Measurements from ENCODE around the gene PPP1R18.
A peak's percentile ranks its signal among the peaks of the same experiment; 100 is the strongest.
"Not testable (repeated sequence)": the region's sequence is repeated elsewhere in the genome, so short reads cannot be mapped to it uniquely, and the experiment has no call there.

PPP1R18 gene

DNA sequence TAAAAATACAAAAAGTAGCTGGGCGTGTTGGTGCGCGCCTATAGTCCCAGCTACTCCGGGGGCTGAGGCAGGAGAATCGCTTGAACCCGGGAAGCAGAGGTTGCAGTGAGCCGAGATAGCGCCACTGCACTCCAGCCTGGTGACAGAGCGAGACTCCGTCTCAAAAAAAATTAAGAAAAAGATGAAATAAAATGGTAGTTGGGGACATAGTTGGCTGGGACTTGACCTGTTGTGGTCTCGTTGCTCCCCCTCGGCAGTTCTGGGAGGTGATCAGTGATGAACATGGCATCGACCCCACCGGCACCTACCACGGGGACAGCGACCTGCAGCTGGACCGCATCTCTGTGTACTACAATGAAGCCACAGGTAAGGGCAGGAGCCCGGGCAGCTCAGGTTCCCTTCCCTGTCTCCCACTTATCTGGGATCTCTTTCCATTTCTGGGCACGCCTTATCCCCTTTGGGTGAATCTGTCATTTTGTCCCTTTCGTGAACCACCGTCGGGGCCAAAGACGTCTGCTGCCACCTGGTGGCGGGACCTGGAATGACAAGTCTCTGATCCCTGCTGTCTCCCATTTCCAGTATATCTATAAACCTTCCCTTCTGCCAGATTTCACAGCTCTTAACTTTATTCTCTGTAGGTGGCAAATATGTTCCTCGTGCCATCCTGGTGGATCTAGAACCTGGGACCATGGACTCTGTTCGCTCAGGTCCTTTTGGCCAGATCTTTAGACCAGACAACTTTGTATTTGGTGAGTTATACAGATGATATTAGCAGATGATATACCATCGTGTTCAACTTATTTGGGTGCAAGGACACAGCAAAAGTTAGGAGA is 36.1 kb upstream of the PPP1R18 start:
- FAIRE-seq (no peak), DNase-seq (ENCODE audit: insufficient read length, low spot score) (no peak)
- TF ChIP-seq POLR2A (IDR thresholded peaks at IDR 0.05; ENCODE audit: low read depth, low read length) = no peak

DNA sequence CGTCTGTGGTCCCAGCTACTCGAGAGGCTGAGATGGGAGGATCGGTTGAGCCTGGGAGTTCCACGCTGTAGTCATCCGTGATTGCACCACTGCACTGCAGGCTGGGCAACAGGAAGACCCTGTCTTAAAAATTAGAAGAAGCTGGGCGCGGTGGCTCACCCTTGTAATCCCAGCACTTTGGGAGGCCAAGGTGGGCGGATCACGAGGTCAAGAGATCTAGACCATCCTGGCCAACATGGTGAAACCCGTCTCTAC is 35.5 kb upstream of the PPP1R18 start:
- not testable (repeated sequence) for DNase-seq (ENCODE audit: insufficient read length, low spot score); FAIRE-seq

DNA sequence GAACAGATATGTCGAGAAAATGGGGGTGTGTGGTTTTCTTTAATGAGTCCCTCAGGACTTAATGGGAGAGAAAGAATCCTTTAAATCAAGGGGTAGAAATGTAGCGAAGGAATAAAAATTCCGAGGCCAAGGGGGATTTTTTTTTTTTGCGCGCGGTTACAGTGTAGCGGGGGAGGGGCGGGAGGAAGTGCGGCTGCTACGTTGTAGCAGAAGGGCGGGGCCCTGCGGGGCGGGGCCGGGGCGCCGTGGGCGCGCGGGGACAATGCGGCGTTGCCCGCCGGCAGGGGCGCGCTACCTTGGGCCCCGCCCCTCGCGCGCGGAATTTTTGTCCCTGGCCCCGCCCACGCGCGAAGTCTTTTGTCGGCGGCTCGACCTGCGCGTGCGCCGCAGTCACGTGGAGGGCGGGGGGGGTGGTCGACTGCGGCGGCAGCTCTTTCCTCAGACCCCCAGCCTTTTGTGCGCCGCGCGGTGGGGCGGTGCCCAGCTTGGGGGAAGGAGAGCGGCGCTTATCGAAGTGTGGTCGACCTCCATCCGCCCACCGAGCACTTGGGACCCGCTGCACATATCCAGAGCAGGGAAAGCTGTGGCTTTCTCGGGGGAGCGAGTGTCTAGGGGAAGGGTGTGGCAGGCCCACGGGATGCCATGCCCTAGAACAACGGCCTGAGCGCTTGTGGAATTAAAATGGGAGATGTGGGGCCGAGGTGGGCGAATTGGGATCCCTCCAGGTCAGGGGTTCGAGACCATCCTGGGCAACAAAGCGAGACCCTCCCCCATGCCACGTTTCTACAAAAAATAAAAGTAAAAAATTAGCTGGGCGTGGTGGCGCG is 35.0 kb upstream of the PPP1R18 start:
- TF ChIP-seq POLR2A (IDR thresholded peaks at IDR 0.05; ENCODE audit: low read depth, low read length) = peak; percentile 41; the same call in 1 of the 2 replicates
- no peak for DNase-seq (ENCODE audit: insufficient read length, low spot score)
- FAIRE-seq = no peak

DNA sequence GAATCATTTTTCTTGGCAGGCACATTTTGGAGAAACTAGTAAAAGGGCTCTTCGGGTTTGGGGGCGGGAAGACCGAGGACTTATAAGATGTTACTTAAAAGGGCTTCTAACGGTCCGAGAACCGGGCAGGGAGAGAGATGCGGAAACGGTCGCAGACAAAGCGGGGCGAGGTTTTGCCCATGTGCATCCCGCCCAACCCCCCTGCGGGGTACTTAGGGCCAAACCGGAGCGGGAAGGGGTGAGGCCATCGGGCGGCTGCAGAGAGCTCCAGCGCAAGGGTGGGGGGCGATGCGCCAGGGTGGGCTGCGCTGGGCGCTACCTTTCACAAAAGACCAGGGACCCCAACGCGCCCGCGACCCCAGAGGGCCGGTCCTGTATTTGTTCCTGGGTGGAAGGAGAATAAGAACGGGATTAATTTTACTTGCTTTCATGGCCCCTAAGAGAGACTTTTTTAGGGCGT is 34.3 kb upstream of the PPP1R18 start:
- FAIRE-seq (no peak), DNase-seq (ENCODE audit: insufficient read length, low spot score) (no peak)
- TF ChIP-seq POLR2A (IDR thresholded peaks at IDR 0.05; ENCODE audit: low read depth, low read length) = peak; percentile 39; the same call in 1 of the 2 replicates

DNA sequence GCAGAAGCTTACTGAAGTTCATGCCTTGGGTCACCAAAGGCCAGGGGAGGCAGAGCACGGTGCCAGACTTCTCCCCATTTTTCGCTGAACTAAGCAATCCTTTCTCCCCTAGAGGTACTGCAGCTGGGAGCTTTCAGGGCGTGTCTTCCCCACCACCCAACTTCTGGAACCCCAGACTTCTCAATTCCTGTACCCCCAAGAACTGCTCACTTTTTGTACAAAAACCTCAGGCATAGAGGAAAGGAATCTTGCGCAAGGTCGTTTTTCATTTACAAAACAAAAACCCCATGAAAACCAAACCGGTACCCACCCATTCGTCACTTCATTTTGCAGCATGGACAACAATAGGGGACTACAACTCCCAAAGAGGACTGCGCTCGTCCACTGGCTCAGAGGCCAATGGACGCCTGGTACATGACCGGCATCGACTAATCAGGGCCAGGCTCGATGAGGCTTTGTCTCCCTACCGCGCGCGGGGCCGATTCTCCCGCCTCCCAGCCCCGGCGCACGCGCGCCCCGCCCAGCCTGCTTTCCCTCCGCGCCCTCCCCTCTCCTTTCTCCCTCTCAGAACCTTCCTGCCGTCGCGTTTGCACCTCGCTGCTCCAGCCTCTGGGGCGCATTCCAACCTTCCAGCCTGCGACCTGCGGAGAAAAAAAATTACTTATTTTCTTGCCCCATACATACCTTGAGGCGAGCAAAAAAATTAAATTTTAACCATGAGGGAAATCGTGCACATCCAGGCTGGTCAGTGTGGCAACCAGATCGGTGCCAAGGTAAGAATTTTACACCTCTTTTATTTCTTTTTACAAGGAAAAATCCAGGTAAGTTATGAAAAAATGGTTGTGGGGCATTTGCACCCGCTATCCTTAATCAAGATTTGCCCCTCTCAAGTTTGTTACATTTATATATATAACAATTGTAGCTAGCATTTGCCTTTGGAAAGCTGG is 33.6 kb upstream of the PPP1R18 start, which contains the start of gene TUBB:
Gene TUBB (plus strand): TSS at position 562 of the 947 bp plus-strand sequence. CDS start 155 bp downstream, at position 717.
- DNase-seq (ENCODE audit: insufficient read length, low spot score) (peak; percentile 89), FAIRE-seq (no peak)
- peak; percentile 83 for TF ChIP-seq POLR2A (IDR thresholded peaks at IDR 0.05; ENCODE audit: low read depth, low read length)

DNA sequence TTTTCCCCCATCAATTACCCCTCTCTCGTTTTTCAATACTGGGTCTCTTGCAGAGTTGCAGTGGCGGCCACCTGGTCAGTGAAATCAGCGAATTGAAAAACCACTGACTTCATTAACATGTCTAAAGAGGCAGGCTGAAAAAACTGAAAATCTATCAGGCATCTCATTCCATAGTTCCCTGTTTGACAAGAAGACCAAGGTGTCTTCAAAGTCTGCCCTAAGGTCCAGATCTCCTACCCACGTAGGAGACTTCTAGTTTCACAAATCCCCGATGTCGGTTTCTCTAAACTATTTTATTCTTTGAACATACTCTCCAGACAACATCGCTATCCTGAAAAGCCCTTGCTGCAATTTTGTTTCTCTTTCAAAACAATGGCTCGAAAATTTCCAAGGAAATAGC is 32.9 kb upstream of the PPP1R18 start:
- no peak for TF ChIP-seq POLR2A (IDR thresholded peaks at IDR 0.05; ENCODE audit: low read depth, low read length)
- no peak for DNase-seq (ENCODE audit: insufficient read length, low spot score)
- FAIRE-seq = no peak

DNA sequence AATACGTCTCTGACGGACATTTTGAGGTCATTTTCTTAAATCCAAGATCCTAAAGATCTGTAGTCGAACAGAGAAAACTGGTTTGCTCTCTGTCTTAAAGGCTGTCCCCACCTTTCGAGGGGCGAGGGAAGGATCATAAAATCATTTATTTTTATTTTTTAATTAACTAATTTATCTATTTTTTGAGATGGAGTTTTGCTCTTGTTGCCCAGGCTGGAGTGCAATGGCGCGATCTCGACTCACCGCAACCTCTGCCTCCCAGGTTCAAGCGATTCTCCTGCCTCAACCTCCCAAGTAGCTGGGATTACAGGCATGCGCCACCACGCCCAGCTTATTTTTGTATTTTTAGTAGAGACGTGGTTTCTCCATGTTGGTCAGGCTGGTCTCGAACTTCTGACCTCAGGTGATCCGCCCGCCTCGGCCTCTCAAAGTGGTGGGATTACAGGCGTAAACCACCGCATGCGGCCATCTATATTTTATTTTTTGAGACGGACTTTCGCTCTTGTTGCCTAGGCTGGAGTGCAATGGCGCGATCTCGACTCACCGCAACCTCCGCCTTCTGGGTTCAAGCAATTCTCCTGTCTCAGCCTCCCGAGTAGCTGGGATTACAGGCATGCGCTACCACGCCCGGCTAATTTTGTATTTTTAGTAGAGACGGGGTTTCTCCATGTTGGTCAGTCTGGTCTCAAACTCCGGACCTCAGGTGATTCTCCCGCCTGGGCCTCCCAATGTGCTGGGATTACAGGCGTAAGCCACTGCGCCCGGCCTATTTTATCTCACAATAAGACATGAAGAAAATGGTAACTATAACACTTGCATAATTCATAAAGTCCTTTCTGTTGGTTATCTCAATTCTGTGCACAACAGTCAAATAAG is 31.6 kb upstream of the PPP1R18 start:
- not testable (repeated sequence) for FAIRE-seq; DNase-seq (ENCODE audit: insufficient read length, low spot score)

DNA sequence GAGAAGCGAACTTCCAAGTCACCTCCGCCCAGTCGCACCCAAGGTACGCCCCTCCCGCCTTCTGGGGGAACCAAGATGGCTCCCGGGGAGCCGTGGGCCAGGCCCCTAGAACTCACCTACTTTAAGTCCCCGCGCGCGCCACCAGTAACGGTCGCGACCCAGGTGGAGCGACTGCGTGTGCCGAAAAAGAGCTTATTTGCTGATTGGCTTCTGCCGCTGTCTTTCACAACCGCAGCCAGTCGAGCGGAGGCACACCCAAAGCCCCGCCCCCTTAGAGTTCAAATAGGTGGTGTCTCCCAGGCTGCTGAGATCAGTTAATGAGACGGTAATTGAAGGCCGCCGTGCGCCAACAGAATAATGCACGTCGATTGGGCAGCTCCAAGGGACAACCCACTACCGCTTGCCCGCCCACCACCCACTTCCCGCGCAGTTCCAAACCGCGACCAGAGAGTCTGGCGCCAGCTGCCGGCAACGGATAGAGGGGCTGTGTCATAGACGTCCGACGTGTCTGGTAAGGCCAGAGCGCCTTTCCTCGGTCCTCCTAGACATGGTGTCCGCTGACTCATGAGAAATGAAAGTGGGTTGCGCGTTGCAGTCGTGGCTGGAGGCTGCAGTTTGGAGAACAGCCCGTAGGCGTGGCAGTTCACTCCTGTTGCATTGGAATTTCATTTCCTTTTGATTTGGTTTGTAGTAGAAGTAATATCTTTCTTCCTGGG is 30.8 kb upstream of the PPP1R18 start, which contains the start of gene MDC1:
Gene MDC1 (minus strand): TSS at position 153 of the 716 bp plus-strand sequence. CDS start 2,106 bp downstream, outside the sequence.
- DNase-seq (ENCODE audit: insufficient read length, low spot score) (peak; percentile 96), FAIRE-seq (peak; percentile 80)
- peak; percentile 32; the same call in 1 of the 2 replicates for TF ChIP-seq POLR2A (IDR thresholded peaks at IDR 0.05; ENCODE audit: low read depth, low read length)

DNA sequence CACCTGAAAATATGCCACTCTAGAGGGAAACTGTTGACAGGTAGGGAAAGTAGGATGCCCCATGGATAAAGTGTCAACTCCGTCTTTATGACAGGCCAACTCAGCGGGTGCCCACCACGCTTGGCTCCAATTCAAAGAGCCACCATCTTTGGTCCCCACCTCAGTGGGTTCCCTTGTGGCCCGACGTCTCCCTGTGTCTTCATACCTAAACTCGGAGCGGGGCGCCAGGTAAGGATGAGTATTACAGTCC is 30.4 kb upstream of the PPP1R18 start:
- FAIRE-seq (no peak), DNase-seq (ENCODE audit: insufficient read length, low spot score) (no peak)
- no peak for TF ChIP-seq POLR2A (IDR thresholded peaks at IDR 0.05; ENCODE audit: low read depth, low read length)

DNA sequence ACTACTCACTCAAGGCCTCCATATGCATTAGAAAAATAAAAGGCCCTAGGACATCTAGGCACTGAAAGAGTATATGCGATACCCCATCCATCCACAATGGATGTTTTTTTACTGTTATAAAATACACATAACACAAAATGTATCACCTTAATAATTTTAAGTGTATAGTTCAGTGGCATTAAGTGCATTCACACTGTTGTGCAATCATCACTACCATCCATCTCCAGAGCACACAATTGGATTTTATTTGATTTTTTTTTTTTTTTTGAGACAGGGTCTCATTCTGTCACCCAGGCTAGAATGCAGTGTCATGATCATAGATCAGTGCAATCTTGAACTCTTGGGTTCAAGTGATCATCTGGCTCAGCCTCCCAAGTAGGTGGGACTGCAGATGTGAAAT is 27.8 kb upstream of the PPP1R18 start:
- no peak for DNase-seq (ENCODE audit: insufficient read length, low spot score)
- FAIRE-seq = no peak
- TF ChIP-seq POLR2A (IDR thresholded peaks at IDR 0.05; ENCODE audit: low read depth, low read length) = no peak

DNA sequence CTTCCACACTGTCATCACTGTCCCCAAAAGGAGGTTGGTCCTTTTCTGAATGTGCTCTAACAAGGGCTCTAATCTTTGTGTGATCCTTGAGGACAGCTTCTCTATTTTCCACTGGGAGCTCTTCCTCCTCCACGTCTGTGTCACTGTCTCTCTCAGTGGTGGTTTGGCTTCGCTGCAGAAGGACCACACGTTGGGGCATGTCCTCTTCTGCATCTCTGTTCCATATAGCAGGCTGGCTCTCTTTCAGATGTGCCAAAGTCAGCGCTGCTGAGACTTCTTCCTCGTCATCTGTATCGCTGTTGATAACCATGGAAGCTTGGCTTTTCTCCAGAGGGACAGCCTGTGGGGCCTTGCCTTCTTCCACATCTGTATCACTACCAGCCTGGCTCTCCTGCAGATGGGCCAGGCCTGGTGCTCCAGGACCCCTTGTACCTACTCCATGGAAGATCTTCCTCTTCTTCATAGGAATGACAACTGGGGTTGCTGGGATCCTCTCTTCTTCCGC is 26.0 kb upstream of the PPP1R18 start:
- TF ChIP-seq POLR2A (IDR thresholded peaks at IDR 0.05; ENCODE audit: low read depth, low read length) = no peak
- DNase-seq (ENCODE audit: insufficient read length, low spot score) (no peak), FAIRE-seq (no peak)

DNA sequence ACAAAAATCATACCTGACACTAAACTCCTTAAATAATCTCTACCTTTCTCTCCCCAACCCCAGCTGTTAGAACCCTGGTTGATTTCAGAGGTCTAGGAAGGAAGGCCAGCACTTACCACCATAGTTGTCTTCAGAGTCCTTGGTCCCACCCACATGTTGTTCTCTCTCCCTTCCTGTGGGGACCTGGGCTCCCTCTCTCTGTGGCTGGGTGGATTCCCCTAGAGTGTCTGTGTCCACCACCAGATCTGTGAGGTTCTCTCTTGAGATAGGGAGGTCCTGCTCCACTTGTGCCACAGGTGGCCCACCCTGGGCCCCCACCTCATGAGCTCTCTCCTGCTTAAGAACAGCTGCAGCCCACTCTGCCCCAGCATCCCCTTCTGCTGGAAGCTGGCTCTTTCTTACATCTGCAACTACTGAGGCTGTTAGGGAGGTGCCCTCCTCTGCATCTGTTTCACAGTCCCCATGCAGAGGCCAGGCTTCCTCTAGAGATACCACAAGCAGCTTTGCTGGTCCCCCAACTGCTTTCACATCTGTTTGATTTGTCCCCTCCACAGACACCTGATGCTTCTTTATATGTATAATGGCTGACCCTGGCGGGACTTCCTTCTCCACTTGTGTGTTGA is 25.4 kb upstream of the PPP1R18 start:
- no peak for TF ChIP-seq POLR2A (IDR thresholded peaks at IDR 0.05; ENCODE audit: low read depth, low read length)
- no peak for DNase-seq (ENCODE audit: insufficient read length, low spot score)
- no peak for FAIRE-seq

Measured in H54 (cell line).